GM18499 (cell line): Measurements from ENCODE around the gene PDZD7.
"Not testable (repeated sequence)": the region's sequence is repeated elsewhere in the genome, so short reads cannot be mapped to it uniquely, and the experiment has no call there.

ENCODE experiments used
- ATAC-seq: cut with Tn5 transposase; IDR thresholded peaks from one replicate; pipeline ENCODE4 v1.9.1; 2021; ENCODE audit warnings: moderate number of reproducible peaks; ENCODE audit not compliant: insufficient read depth, unreplicated experiment

The PDZD7 gene

DNA sequence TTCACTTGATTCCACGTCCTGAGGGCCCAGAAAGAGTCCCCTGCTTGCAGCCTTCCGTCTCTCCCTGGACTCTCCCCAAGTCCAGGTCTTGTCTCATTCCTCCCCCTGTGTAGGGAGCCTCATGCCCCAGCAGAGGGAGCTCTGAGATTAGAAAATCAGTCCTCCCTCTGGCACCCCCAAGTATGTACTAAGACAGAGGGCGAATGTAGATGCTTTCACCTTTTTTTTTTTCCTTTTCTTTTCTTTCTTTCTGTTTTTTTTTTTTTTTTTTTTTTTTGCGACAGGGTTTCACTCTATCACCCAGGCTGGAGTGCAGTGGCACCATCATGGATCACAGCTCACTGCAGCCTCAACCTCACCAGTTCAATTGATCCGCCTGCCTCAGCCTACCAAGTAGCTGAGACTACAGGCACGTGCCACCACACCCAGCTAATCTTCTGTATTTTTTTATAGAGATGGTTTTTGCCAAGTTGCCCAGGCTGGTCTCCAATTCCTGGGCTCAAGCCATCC lies 10.4 kb upstream of the PDZD7 start:
- ATAC-seq, result no peak

- ATAC-seq, result no peak
Observed at GRCh38 chr10:101040851-101041250, 9.9 kb upstream of the PDZD7 start.

DNA sequence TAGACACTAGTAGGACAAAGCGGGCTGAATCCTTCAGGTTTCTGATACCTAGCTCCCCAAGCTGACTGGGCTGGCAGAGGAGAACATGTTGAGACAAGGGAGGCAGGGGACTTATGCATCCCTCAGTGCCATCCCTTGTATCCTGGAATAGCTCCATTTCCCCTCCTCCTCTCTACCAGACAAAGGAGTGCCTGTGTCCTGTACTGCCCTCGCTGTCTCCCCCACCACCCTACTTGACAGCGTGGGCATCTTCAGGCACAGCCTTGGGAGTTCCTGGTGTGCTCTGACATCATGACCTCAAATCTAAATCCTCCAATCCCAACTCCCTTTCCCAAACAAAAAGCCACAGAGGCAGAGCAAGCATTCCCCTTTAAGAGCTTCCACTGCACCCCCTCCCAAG lies 9.1 kb upstream of the PDZD7 start:
- ATAC-seq, result no peak

DNA sequence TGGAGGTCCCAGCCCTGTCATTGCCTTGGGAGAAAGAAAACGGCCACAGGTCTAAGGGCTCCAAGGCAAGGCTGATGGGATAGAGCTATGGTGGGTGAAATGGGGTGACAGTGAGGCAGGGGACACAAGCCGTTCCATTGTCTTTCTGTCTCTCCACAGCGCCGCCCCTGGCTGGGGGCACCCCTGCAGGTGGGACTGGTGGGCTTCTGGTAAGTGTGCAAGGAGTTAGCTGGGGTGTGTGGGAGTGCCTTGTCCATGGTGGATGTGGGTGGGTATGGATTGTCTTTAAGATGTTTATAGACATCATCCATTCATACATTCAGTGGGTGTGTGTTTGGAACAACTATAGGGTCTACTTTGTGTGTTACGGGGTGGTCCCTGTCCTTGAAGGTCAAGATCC lies 7.6 kb upstream of the PDZD7 start:
- no peak for ATAC-seq

DNA sequence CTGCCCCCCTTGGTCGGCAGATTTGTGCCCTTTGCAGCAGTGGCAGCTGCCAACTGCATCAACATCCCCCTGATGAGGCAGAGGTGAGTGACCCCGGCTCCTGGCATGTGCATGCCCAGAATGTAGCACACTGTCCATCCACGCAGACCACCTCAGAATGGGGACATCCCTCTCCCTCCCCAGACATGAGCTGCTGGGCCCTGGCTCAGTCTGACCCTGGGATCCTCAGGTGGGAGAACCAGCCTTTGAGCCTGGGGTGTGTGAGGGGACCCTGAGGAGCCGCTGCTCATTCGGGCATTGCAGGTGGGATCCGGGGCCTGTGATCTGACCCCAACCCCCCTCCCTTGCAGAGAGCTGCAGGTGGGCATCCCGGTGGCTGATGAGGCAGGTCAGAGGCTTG lies 5.8 kb upstream of the PDZD7 start:
- ATAC-seq, result no peak

GRCh38 chr10:101035916-101036702 lies 5.2 kb upstream of the PDZD7 start:
- ATAC-seq, result no peak

DNA sequence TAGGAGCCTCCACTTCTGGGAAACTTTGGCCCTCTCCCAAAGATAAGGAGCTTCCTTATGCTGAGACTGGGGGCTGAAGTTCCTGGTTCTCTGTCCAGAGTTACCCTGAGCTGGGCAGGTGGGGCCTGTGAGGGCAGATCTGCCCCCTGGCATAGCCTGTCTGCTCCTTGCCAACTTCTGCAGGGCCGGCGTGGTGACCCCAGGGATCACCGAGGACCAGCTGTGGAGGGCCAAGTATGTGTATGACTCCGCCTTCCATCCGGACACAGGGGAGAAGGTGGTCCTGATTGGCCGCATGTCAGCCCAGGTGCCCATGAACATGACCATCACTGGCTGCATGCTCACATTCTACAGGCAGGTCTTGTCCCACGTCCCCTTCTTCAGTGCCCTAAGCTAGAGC lies 4.4 kb upstream of the PDZD7 start:
- ATAC-seq, result no peak

DNA sequence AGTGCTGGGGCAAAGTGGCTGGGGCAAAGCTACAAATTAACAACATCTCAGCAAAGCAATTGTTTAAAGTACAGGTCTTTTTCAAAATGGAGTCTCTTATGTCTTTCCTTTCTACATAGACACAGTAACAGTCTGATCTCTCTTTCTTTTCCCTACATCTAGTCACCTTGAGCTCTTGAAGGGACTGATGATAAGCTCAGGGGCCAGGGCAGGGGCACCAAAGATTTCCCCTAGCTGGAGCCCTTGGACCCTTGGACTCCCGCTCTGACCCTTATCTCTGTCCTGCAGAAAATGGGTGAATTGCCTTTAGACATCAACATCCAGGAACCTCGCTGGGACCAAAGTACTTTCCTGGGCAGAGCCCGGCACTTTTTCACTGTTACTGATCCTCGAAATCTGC lies 3.5 kb upstream of the PDZD7 start:
- not testable (repeated sequence) for ATAC-seq

GRCh38 chr10:101033276-101033675 lies 2.3 kb upstream of the PDZD7 start:
- no peak for ATAC-seq

GRCh38 chr10:101032637-101033224 lies 1.8 kb upstream of the PDZD7 start:
- ATAC-seq, result no peak

DNA sequence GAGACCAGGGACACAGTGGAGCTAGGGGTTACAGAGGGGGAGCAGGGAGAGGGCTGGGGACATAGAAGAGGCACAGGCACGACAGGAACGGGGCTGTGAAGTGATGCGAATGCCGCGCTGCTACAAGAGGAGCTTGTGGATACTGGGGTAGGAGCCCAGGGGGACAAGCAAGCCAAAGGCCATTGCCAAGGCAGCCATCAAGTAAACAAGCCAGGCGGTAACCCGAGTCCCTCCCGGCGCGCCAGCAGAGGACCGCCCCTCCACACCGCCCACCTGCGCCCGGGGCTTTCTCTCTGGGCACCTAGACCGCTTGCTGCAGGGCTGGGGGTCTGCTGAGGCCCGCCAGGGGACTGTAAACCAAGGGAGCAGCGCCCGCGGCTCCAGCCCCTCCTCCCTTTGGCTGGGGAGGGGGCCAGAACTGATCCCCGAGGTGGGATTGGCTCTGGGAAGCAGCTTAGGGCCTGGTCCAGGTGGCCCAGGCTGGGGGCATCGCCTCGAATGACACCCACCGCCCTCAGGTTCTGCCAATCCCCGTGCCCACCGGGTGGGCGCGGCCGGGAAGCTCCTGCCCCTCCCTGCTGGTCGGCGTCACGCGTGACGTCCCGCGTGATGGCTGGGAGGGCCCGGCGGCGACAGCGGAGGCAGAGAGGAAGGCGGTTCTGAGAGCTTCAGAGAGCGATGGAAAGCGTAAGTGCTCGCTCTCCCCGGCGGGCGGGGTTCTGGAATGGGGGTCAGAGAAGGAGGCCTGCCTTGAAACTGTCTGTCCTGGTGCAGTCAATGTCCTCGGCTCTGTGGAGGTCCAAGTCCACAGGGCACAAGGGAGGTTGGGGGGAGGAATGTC lies 1.1 kb upstream of the PDZD7 start:
- ATAC-seq, result no peak

DNA sequence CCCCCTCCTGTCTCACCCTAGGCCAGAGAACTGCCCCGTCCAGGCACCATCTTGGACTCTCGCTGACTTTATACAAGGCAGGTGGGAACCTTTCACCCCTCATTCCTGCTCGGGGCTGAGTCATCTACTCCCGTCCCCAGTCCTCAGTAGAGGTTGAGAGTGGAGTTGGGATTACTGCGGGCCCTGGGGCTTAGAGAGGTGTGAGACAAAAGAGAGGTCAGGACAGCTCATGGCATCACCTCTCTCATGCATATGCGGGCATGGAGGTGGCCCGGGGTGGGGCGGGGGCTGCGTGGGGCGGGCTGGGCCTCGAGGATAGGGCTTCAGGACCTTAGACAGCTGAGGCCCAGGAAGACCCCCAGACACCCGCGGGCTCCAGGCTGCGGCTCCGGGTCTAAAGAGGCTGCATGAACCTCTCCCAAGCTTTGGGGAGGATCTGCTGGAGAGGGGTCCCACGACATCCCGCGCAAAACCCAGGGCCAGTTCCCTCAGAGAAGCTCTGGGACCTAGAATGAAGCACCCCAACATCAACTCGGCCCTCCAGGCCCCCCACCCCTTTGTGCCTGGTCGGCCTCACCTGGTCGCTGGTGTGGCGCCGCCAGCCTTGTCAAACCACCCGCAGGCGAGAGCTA lies 317 bp downstream of the PDZD7 start:
- ATAC-seq, result no peak

- no peak for ATAC-seq
Observed at GRCh38 chr10:101029520-101030295, 1.2 kb downstream of the PDZD7 start.

DNA sequence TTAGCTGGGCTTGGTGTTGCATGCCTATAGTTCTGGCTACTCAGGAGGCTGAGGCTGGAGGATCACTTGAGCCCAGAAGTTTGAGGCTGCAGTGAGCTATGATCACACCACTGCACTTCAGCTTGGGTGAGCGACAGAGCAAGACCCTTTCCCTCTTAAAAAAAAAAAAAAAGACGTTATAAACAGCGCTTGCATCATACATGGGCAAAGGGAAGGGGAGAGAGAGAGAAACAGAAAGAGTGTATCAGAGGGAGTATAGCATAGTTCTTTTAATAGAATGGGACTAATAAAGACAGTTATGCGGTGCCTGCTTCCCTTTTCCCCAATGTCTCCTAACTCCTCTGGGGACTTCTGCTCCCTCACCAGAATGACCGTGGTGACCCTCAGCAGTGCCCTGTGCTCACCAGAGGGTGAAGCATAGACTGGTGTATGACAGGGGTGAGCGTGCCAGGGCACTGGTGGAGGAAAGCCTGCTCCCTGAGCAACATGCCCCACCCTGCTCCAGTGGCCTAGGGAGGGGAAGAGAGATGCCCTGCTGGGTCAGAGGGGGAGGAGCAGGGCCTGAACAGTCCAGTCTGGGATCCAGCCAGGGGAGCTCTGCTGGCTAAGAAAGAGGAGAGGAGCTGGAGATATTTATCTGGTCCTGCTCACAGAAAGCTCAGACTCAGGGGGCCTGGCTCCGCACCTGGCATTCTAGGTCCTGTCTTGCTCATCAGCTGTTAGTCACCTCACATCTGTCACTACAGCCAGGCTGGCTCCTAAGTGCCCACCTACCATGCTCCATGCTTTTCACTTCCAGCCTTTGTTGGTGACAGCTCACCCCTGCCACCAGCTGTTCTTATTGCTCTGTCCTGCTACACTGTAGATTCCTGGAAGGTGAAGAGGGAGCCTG lies 2.2 kb downstream of the PDZD7 start:
- no peak for ATAC-seq

- ATAC-seq, result no peak
Observed at GRCh38 chr10:101027106-101027720, 3.7 kb downstream of the PDZD7 start.

- ATAC-seq, result no peak
Observed at GRCh38 chr10:101022967-101023705, 7.8 kb downstream of the PDZD7 start.

GRCh38 chr10:101021692-101022251 lies 9.2 kb downstream of the PDZD7 start:
- no peak for ATAC-seq
